Amniotic stem cell (primary cell): Measurements from ENCODE around the gene PPM1H.
"Not testable (repeated sequence)": the region's sequence is repeated elsewhere in the genome, so short reads cannot be mapped to it uniquely, and the experiment has no call there.

ENCODE experiments used
- DNase-seq: peaks from one replicate; lab custom pipeline; 2025; lab: John Stamatoyannopoulos, UW

The PPM1H gene

DNA sequence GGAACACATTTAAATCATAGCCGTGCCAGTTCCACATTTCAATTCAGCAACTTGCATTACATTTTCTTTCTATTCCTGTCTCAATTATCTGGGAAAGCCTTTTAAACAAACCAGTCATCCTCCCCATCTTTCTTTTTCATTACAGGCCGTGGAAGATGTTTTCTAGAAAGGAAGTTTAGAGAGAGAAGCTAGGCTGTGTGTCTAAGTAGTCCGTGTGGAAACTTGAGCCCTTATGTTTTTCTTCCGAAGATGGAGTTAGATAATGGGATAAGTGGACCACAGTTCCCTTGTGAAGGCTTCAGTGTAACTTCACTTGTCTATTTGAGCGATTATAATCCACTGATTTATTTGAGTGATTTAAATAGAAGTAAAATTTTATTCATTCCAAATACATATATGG, 12.4 kb upstream of the PPM1H start:
- no peak for DNase-seq

- DNase-seq: no peak
Observed at GRCh38 chr12:62943779-62944395, 8.9 kb upstream of the PPM1H start.

DNA sequence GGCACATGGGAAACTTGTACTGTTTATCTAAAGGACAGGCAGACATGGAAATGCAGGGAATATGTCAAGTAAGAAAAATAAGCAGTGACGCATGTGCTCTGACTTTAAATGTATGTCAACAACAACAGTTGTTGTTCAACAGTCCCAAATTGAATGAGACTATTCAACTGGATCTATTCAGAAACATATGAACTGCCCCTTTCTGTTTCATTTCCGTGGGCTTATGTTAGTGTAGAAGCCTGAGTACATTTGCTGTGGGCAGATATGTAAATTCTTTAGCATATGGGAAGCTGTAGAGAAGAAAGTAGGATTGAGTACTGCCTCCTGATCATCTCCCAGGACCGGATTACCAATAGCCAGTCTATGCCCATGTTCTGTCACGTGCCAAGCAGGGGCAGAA, 7.4 kb upstream of the PPM1H start:
- DNase-seq: not testable (repeated sequence)

GRCh38 chr12:62934239-62934798, 631 bp downstream of the PPM1H start:
- DNase-seq: no peak

DNA sequence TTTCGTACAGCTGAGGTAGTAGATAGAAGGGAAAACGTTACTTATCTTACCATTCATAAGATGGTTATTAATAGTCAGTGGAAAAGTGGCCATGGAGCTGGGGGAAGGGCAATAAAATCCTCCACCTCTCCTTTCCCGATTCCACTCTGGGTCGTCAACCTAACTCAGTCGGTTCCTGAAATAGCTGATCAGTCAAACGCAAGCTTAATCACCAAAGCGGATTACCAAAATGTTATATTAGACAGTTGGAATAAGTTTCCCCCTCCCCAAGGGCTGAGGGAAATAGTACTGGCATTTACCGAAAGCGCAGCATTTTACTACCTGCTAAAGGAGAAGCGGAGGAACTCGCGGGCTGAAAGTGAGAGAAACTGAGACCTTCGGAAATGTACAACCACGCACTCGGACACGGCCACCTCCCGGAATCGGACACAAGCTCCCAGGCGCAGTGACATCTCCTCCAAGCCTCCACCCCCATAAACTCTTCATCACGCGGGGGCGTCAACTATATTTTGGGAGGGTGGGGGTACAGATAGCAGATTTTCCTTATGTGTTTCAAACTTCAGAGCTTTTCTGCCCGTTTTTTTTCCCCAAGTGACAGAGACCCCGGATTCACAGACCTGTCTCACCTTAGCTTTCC, 1.2 kb downstream of the PPM1H start:
- DNase-seq: no peak

DNA sequence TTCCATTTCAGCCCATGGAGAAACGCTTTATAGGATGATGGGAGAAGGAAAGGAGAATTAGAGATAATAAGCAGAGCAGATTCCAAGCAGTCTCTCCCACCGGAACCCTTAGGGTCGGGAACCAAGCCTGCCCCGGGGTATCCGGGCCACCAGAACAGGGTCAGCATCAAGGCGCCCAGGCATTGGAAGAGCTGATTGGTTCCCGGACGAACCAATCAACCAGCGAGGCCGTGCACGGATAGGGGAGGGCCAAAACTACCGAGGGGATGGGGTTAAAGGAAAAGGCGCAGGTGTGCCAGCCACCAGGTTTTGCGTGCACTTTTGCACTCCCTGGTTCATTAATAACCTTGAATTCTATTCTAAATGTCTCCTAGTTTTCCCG, 1.7 kb downstream of the PPM1H start:
- no peak for DNase-seq

DNA sequence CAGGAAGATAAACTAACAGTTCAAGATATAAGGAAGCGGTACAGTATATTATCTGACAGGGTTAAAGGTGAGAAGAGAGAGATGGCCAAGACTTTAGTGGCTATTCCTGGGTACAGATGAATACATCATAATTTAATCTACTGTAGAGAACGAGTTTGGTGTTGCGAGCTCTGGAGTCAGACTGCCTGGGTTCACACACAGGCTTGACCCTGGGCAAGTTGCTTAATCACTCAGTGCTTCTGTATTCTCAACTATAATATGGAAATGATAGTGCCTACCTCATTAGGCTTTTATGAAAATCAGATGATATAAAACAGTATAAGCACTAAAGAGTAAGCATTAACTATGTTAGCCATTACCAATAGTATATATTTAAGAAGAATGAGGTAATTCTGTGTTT, 3.5 kb downstream of the PPM1H start:
- DNase-seq: no peak

- DNase-seq: no peak
Observed at GRCh38 chr12:62930546-62931425, 4.2 kb downstream of the PPM1H start.

DNA sequence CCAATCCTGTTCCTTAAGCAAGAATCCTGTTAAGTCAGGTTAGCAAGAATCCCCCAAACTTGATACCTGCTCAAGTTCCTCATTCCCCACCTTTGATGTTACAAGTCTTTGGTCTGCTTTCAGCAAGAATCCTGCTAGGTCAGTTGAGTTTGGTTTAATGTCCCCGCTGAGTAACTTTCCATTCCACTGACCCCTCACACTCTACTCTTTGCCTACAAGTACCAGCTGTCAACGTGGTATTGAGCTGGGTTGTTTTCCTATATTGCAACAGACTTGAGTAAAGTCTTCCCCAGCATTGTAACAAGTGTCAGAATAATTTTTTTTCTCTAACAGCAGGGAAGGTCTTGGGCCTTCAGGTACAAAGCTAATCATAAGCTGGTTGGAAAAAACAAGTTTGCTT, 6.3 kb downstream of the PPM1H start:
- DNase-seq: no peak

GRCh38 chr12:62925680-62926079, 9.3 kb downstream of the PPM1H start:
- no peak for DNase-seq

GRCh38 chr12:62924084-62924483, 10.9 kb downstream of the PPM1H start:
- DNase-seq: no peak

DNA sequence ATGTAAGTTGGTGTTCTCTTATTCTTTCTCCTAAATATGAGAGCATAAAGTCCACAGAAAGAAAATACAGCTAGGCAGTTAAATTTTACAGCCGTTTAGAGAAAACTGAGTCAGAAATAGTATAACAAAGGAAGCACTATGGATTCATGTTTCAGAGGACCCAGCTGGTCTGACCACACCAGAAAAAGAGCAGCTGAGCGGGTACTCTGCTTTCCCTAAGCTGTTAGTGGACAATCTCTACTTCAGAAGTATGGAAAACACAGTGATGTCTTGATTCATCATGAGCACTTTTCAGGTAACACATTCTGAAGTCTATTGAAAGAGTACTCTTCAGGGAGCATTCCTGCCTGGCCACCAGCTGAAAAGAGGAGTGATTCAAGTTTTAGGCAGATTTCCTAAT, 12.4 kb downstream of the PPM1H start:
- no peak for DNase-seq

DNA sequence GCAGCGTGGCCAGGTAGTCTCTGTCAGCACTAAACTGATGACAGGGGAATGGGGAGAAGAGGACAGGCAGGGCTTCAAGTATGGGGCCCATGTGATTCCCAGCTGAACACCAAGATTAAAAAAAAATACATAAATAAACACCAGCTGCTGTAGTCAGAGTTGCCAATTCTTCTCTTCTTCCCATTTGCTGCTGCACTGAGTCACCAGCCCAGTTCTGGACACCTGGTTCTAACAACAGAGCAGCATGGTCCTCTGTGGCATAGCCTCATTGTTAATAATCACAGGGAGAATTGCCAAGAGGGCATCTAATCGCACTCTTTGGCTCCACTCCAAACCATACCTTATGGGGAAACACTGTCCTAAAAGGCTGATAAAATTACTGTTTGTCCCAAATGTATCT, 15.1 kb downstream of the PPM1H start:
- DNase-seq: no peak

GRCh38 chr12:62917926-62918325, 17.0 kb downstream of the PPM1H start:
- DNase-seq: no peak

DNA sequence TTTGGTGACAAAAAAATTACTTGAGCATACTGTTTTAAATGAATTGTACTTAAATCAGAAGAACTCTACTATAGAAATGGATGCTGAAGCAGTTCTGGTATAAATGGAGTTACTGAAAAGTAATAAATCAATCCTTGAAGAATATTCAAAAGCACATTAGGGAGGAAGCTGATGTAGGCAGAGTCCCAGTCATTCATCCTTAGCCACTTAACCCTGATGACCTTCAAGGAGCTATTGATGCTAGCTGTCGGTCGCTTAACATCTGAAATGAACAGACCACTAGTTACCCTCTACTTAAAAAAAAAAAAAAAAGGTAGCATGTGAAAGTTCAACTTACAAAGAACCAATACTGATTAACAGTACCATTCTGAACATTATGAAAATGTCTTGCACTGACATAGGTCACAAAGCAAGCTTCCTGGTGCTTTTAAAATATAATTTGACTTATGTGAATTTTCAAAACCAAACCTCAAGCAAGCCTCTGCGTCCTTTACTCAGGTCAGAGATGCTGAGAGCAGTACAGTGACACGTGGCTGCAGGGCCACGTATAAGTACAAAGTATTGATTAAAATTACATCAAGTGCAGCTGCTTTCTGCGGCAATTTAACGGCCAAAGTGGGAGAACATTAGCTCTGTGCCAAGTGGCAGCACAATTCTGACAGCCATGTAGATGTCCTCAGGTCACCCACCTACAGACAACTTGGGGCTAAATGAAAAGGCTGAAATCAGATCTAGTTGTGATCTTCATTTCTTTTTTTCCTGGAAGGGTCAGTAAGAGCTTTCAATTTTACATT, 18.1 kb downstream of the PPM1H start:
- no peak for DNase-seq

DNA sequence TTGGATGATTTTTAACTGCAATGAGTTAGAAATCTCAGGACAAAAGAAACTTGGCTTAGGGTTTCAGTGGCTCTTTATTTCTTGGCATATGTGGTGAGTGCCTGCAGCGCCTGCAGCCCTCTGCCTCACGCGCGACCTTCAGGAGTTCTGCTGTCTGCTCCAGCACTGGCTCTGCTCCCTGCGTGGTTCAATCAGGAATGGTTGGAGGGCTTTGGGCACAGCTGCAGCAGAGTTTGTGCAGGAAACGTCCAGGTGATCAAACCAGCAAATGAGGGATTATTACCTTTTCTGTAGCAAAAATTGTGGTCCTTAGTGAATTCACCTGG, 19.8 kb downstream of the PPM1H start:
- DNase-seq: no peak

- DNase-seq: no peak
Observed at GRCh38 chr12:62914443-62915203, 20.3 kb downstream of the PPM1H start.

DNA sequence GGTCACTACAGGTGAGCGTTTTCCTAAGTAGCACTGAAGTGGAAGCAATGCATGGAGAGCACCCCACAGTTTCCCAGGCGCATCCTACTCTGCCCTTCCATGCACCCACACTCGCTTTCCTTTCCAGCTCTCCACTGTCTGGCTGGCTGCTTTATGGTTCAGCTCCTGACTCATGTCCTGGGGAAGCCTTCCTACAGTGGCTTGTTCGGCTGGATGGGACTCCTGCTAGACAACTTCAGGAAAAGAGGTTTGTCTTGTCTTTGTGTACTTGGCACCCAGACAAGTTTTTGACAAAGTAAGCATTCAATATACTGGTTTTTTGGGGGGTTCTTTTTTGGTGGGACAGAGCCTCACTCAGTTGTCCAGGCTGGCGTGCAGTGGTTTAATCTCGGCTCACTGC, 21.6 kb downstream of the PPM1H start:
- no peak for DNase-seq

GRCh38 chr12:62912644-62913043, 22.3 kb downstream of the PPM1H start:
- no peak for DNase-seq

DNA sequence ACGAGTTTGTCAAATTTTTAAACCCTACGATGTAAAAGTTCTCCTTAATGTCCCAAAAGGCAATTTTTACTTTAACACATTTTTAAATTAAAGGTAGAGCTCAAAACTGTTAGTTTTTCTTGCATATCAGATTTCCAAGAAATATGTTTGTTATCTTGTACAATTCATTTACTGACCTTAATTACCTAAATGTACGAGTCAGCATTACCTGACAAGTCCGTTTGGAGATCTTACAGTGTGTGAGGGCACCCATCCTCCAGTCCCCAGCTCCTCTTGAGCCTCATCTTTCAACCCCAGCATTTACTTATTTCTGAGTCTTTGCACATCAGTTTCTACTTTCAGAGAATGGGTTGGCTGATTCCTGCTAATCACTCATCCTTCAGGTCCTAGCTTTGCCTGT, 23.7 kb downstream of the PPM1H start:
- DNase-seq: no peak

GRCh38 chr12:62910549-62911169, 24.3 kb downstream of the PPM1H start:
- DNase-seq: no peak
